ENCODE measurements around the gene HSPA12A. TPM values are rescaled to one million over a fixed set of nuclear protein-coding genes. Genes with fewer than 3 reads are reported as not detected.

HSPA12A gene
- total RNA-seq, 1 donor from 2014 or later = 13.7 TPM

GRCh38 chr10:116763440-116763839 is 21.1 kb upstream of the HSPA12A start:
- H3K36me3 ChIP-seq (ENCODE audit: control insufficient read depth, insufficient read depth, low read length) = no peaks in the 10 kb centered on the region
- no peak for TF ChIP-seq CTCF (IDR thresholded peaks at IDR 0.05; ENCODE audit: insufficient read depth, low read length, poor library complexity, severe bottlenecking)
- DNase-seq (ENCODE audit: low read depth) = no peak

GRCh38 chr10:116761883-116762282 is 19.5 kb upstream of the HSPA12A start:
- DNase-seq (ENCODE audit: low read depth) = no peak
- TF ChIP-seq CTCF (IDR thresholded peaks at IDR 0.05; ENCODE audit: insufficient read depth, low read length, poor library complexity, severe bottlenecking) = no peak
- Histone ChIP-seq H3K27me3 (ENCODE audit: control insufficient read depth, insufficient read depth, low read length) (no peaks in the 10 kb centered on the region), H3K4me3 (ENCODE audit: low read depth, low read length) (no peak overlapping the region), H3K36me3 (ENCODE audit: control insufficient read depth, insufficient read depth, low read length) (no peaks in the 10 kb centered on the region)

More at GRCh38 chr10:116763440-116763839, 21.1 kb upstream of the HSPA12A start:
- Histone ChIP-seq H3K27me3 (ENCODE audit: control insufficient read depth, insufficient read depth, low read length) (no peaks in the 10 kb centered on the region), H3K4me3 (ENCODE audit: low read depth, low read length) (no peak overlapping the region)

GRCh38 chr10:116760919-116761318 is 18.6 kb upstream of the HSPA12A start:
- DNase-seq (ENCODE audit: low read depth) = no peak
- Histone ChIP-seq H3K4me3 (ENCODE audit: low read depth, low read length) (no peak overlapping the region), H3K36me3 (ENCODE audit: control insufficient read depth, insufficient read depth, low read length) (no peaks in the 10 kb centered on the region), H3K27me3 (ENCODE audit: control insufficient read depth, insufficient read depth, low read length) (no peaks in the 10 kb centered on the region)
- no peak for TF ChIP-seq CTCF (IDR thresholded peaks at IDR 0.05; ENCODE audit: insufficient read depth, low read length, poor library complexity, severe bottlenecking)

GRCh38 chr10:116757246-116757645 is 14.9 kb upstream of the HSPA12A start:
- H3K4me3 ChIP-seq (ENCODE audit: low read depth, low read length) = no peak overlapping the region
- TF ChIP-seq CTCF (IDR thresholded peaks at IDR 0.05; ENCODE audit: insufficient read depth, low read length, poor library complexity, severe bottlenecking) = no peak
- no peaks in the 10 kb centered on the region for H3K27me3 ChIP-seq (ENCODE audit: control insufficient read depth, insufficient read depth, low read length)
- no peak for DNase-seq (ENCODE audit: low read depth)
- H3K36me3 ChIP-seq (ENCODE audit: control insufficient read depth, insufficient read depth, low read length) = no peaks in the 10 kb centered on the region

GRCh38 chr10:116756277-116756676 is 13.9 kb upstream of the HSPA12A start:
- no peak for DNase-seq (ENCODE audit: low read depth)
- Histone ChIP-seq H3K4me3 (ENCODE audit: low read depth, low read length) (no peak overlapping the region), H3K27me3 (ENCODE audit: control insufficient read depth, insufficient read depth, low read length) (no peaks in the 10 kb centered on the region), H3K36me3 (ENCODE audit: control insufficient read depth, insufficient read depth, low read length) (no peaks in the 10 kb centered on the region)
- TF ChIP-seq CTCF (IDR thresholded peaks at IDR 0.05; ENCODE audit: insufficient read depth, low read length, poor library complexity, severe bottlenecking) = no peak

GRCh38 chr10:116753759-116754158 is 11.4 kb upstream of the HSPA12A start:
- no peak for DNase-seq (ENCODE audit: low read depth)
- Histone ChIP-seq H3K36me3 (ENCODE audit: control insufficient read depth, insufficient read depth, low read length) (no peaks in the 10 kb centered on the region), H3K4me3 (ENCODE audit: low read depth, low read length) (no peak overlapping the region), H3K27me3 (ENCODE audit: control insufficient read depth, insufficient read depth, low read length) (no peaks in the 10 kb centered on the region)
- TF ChIP-seq CTCF (IDR thresholded peaks at IDR 0.05; ENCODE audit: insufficient read depth, low read length, poor library complexity, severe bottlenecking) = no peak

Measured in kidney epithelial cell (primary cell).